ENCODE measurements around the gene IGF1.

IGF1 gene

GRCh38 chr12:102426599-102427542 is 53.5 kb downstream of the IGF1 start:
- Histone ChIP-seq H3K27me3 (ENCODE audit: control insufficient read depth, insufficient read depth, low read length) (no peaks in the 10 kb centered on the region), H3K27ac (ENCODE audit: low read depth, low read length) (no peak overlapping the region), H3K9ac (ENCODE audit: low read length) (no peak overlapping the region), H3K9me3 (ENCODE audit: control insufficient read depth, insufficient read depth, low read depth, low read length) (no peaks in the 10 kb centered on the region), H3K36me3 (ENCODE audit: control insufficient read depth, insufficient read depth, low read length) (no peaks in the 10 kb centered on the region), H3K4me1 (ENCODE audit: control insufficient read depth, insufficient read depth, low read length) (peaks cover 4% of the 10 kb centered on the region; the same call in 1 of the 2 replicates), H3K4me3 (ENCODE audit: low read depth, low read length) (no peak overlapping the region)

- Histone ChIP-seq H3K27me3 (ENCODE audit: control insufficient read depth, insufficient read depth, low read length) (no peaks in the 10 kb centered on the region), H3K4me1 (ENCODE audit: control insufficient read depth, insufficient read depth, low read length) (peaks cover 4% of the 10 kb centered on the region; the same call in 1 of the 2 replicates), H3K9me3 (ENCODE audit: control insufficient read depth, insufficient read depth, low read depth, low read length) (no peaks in the 10 kb centered on the region), H3K27ac (ENCODE audit: low read depth, low read length) (no peak overlapping the region), H3K4me3 (ENCODE audit: low read depth, low read length) (no peak overlapping the region), H3K9ac (ENCODE audit: low read length) (no peak overlapping the region), H3K36me3 (ENCODE audit: control insufficient read depth, insufficient read depth, low read length) (no peaks in the 10 kb centered on the region)
These were observed 55.0 kb downstream of the IGF1 start for GRCh38 chr12:102425109-102426039.

- Histone ChIP-seq H3K36me3 (ENCODE audit: control insufficient read depth, insufficient read depth, low read length) (no peaks in the 10 kb centered on the region), H3K27me3 (ENCODE audit: control insufficient read depth, insufficient read depth, low read length) (no peaks in the 10 kb centered on the region), H3K9me3 (ENCODE audit: control insufficient read depth, insufficient read depth, low read depth, low read length) (no peaks in the 10 kb centered on the region), H3K27ac (ENCODE audit: low read depth, low read length) (no peak overlapping the region), H3K4me3 (ENCODE audit: low read depth, low read length) (no peak overlapping the region), H3K4me1 (ENCODE audit: control insufficient read depth, insufficient read depth, low read length) (peaks cover 4% of the 10 kb centered on the region; the same call in 1 of the 2 replicates), H3K9ac (ENCODE audit: low read length) (no peak overlapping the region)
These were observed 56.9 kb downstream of the IGF1 start for GRCh38 chr12:102423462-102423861.

GRCh38 chr12:102421802-102422583 is 58.4 kb downstream of the IGF1 start:
- no peak overlapping the region for H3K27ac ChIP-seq (ENCODE audit: low read depth, low read length)
- no peaks in the 10 kb centered on the region for H3K36me3 ChIP-seq (ENCODE audit: control insufficient read depth, insufficient read depth, low read length)
- peaks cover 2% of the 10 kb centered on the region; the same call in 1 of the 2 replicates for H3K4me1 ChIP-seq (ENCODE audit: control insufficient read depth, insufficient read depth, low read length)
- H3K9ac ChIP-seq (ENCODE audit: low read length): no peak overlapping the region
- no peaks in the 10 kb centered on the region for H3K27me3 ChIP-seq (ENCODE audit: control insufficient read depth, insufficient read depth, low read length)
- H3K4me3 ChIP-seq (ENCODE audit: low read depth, low read length): no peak overlapping the region
- no peaks in the 10 kb centered on the region for H3K9me3 ChIP-seq (ENCODE audit: control insufficient read depth, insufficient read depth, low read depth, low read length)

GRCh38 chr12:102419094-102419764 is 61.1 kb downstream of the IGF1 start:
- no peaks in the 10 kb centered on the region for H3K27me3 ChIP-seq (ENCODE audit: control insufficient read depth, insufficient read depth, low read length)
- no peaks in the 10 kb centered on the region for H3K9me3 ChIP-seq (ENCODE audit: control insufficient read depth, insufficient read depth, low read depth, low read length)
- H3K27ac ChIP-seq (ENCODE audit: low read depth, low read length): no peak overlapping the region
- no peak overlapping the region for H3K9ac ChIP-seq (ENCODE audit: low read length)
- no peak overlapping the region for H3K4me3 ChIP-seq (ENCODE audit: low read depth, low read length)
- H3K4me1 ChIP-seq (ENCODE audit: control insufficient read depth, insufficient read depth, low read length): no peaks in the 10 kb centered on the region
- H3K36me3 ChIP-seq (ENCODE audit: control insufficient read depth, insufficient read depth, low read length): no peaks in the 10 kb centered on the region

GRCh38 chr12:102417055-102417454 is 63.3 kb downstream of the IGF1 start:
- H3K36me3 ChIP-seq (ENCODE audit: control insufficient read depth, insufficient read depth, low read length): no peaks in the 10 kb centered on the region

GRCh38 chr12:102415515-102415914 is 64.8 kb downstream of the IGF1 start:
- Histone ChIP-seq H3K27ac (ENCODE audit: low read depth, low read length) (no peak overlapping the region), H3K4me1 (ENCODE audit: control insufficient read depth, insufficient read depth, low read length) (no peaks in the 10 kb centered on the region), H3K27me3 (ENCODE audit: control insufficient read depth, insufficient read depth, low read length) (no peaks in the 10 kb centered on the region), H3K36me3 (ENCODE audit: control insufficient read depth, insufficient read depth, low read length) (no peaks in the 10 kb centered on the region), H3K9ac (ENCODE audit: low read length) (no peak overlapping the region), H3K9me3 (ENCODE audit: control insufficient read depth, insufficient read depth, low read depth, low read length) (no peaks in the 10 kb centered on the region), H3K4me3 (ENCODE audit: low read depth, low read length) (no peak overlapping the region)

More at GRCh38 chr12:102417055-102417454, 63.3 kb downstream of the IGF1 start:
- no peak overlapping the region for H3K4me3 ChIP-seq (ENCODE audit: low read depth, low read length)
- no peak overlapping the region for H3K9ac ChIP-seq (ENCODE audit: low read length)
- H3K9me3 ChIP-seq (ENCODE audit: control insufficient read depth, insufficient read depth, low read depth, low read length): no peaks in the 10 kb centered on the region
- H3K27me3 ChIP-seq (ENCODE audit: control insufficient read depth, insufficient read depth, low read length): no peaks in the 10 kb centered on the region
- no peak overlapping the region for H3K27ac ChIP-seq (ENCODE audit: low read depth, low read length)
- H3K4me1 ChIP-seq (ENCODE audit: control insufficient read depth, insufficient read depth, low read length): no peaks in the 10 kb centered on the region

- H3K4me3 ChIP-seq (ENCODE audit: low read depth, low read length): no peak overlapping the region
- H3K9me3 ChIP-seq (ENCODE audit: control insufficient read depth, insufficient read depth, low read depth, low read length): no peaks in the 10 kb centered on the region
- no peaks in the 10 kb centered on the region for H3K36me3 ChIP-seq (ENCODE audit: control insufficient read depth, insufficient read depth, low read length)
- no peak overlapping the region for H3K27ac ChIP-seq (ENCODE audit: low read depth, low read length)
- H3K9ac ChIP-seq (ENCODE audit: low read length): no peak overlapping the region
- no peaks in the 10 kb centered on the region for H3K27me3 ChIP-seq (ENCODE audit: control insufficient read depth, insufficient read depth, low read length)
- H3K4me1 ChIP-seq (ENCODE audit: control insufficient read depth, insufficient read depth, low read length): no peaks in the 10 kb centered on the region
These were observed 67.0 kb downstream of the IGF1 start for GRCh38 chr12:102413396-102413795.

GRCh38 chr12:102410511-102410910 is 69.9 kb downstream of the IGF1 start:
- H3K27ac ChIP-seq (ENCODE audit: low read depth, low read length): no peak overlapping the region
- no peaks in the 10 kb centered on the region for H3K36me3 ChIP-seq (ENCODE audit: control insufficient read depth, insufficient read depth, low read length)
- H3K9ac ChIP-seq (ENCODE audit: low read length): no peak overlapping the region
- H3K9me3 ChIP-seq (ENCODE audit: control insufficient read depth, insufficient read depth, low read depth, low read length): no peaks in the 10 kb centered on the region
- H3K4me1 ChIP-seq (ENCODE audit: control insufficient read depth, insufficient read depth, low read length): no peaks in the 10 kb centered on the region
- no peaks in the 10 kb centered on the region for H3K27me3 ChIP-seq (ENCODE audit: control insufficient read depth, insufficient read depth, low read length)
- H3K4me3 ChIP-seq (ENCODE audit: low read depth, low read length): no peak overlapping the region

All from HUES6 (cell line).